PFSK-1 (cell line): ENCODE data around the gene PTPN4.

Experiments used
- FOXP2 ChIP-seq: optimal IDR thresholded peaks from 2 replicates; pipeline ENCODE3; 2011; ENCODE audit warnings: borderline replicate concordance, control low read depth, inconsistent platforms; ENCODE audit not compliant: insufficient read depth; ENCODE audit errors: extremely low read length, extremely low read depth
- POLR2AphosphoS5 ChIP-seq: IDR thresholded peaks from 2 replicates; pipeline ENCODE4 v1.6.1; 2012; ENCODE audit warnings: low read depth, mild to moderate bottlenecking, control low read depth, low read length, moderate library complexity
- SIN3A ChIP-seq: IDR thresholded peaks from 2 replicates; pipeline ENCODE4 v1.6.1; 2012; ENCODE audit warnings: mild to moderate bottlenecking, low read length, moderate library complexity, borderline replicate concordance; ENCODE audit not compliant: insufficient read depth
- TAF1 ChIP-seq: IDR thresholded peaks from 2 replicates; pipeline ENCODE4 v1.6.1; 2012; ENCODE audit warnings: low read length, control low read depth, borderline replicate concordance; ENCODE audit not compliant: insufficient read depth
- TF ChIP-seq, protein P1 (sequence below), 2 experiments: IDR thresholded peaks; 2 replicates each; pipeline versions ENCODE4 v1.6.1 to v1.8.0; 2011 to 2012; ENCODE audit warnings: low read depth in 2 of 2, low read length in 2 of 2, control low read depth in 1 of 2, inconsistent platforms in 1 of 2, mild to moderate bottlenecking in 1 of 2, moderate library complexity in 1 of 2; ENCODE audit not compliant: insufficient read depth in 1 of 2

PTPN4 gene

GRCh38 chr2:119756837-119757236, 2.9 kb upstream of the PTPN4 start:
- no peak for TF ChIP-seq FOXP2
- TF ChIP-seq, protein P1, sequence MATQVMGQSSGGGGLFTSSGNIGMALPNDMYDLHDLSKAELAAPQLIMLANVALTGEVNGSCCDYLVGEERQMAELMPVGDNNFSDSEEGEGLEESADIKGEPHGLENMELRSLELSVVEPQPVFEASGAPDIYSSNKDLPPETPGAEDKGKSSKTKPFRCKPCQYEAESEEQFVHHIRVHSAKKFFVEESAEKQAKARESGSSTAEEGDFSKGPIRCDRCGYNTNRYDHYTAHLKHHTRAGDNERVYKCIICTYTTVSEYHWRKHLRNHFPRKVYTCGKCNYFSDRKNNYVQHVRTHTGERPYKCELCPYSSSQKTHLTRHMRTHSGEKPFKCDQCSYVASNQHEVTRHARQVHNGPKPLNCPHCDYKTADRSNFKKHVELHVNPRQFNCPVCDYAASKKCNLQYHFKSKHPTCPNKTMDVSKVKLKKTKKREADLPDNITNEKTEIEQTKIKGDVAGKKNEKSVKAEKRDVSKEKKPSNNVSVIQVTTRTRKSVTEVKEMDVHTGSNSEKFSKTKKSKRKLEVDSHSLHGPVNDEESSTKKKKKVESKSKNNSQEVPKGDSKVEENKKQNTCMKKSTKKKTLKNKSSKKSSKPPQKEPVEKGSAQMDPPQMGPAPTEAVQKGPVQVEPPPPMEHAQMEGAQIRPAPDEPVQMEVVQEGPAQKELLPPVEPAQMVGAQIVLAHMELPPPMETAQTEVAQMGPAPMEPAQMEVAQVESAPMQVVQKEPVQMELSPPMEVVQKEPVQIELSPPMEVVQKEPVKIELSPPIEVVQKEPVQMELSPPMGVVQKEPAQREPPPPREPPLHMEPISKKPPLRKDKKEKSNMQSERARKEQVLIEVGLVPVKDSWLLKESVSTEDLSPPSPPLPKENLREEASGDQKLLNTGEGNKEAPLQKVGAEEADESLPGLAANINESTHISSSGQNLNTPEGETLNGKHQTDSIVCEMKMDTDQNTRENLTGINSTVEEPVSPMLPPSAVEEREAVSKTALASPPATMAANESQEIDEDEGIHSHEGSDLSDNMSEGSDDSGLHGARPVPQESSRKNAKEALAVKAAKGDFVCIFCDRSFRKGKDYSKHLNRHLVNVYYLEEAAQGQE (IDR thresholded peaks at IDR 0.05; ENCODE audit: insufficient read depth in 1 of 2, low read depth in 2 of 2, low read length in 2 of 2): no peak

- TF ChIP-seq, protein P1 (IDR thresholded peaks at IDR 0.05; ENCODE audit: insufficient read depth in 1 of 2, low read depth in 2 of 2, low read length in 2 of 2): no peak
- no peak for TF ChIP-seq SIN3A
- no peak for TF ChIP-seq POLR2AphosphoS5
- no peak for TF ChIP-seq TAF1
- no peak for TF ChIP-seq FOXP2
Measured at GRCh38 chr2:119758881-119759450, 756 bp upstream of the PTPN4 start.

DNA sequence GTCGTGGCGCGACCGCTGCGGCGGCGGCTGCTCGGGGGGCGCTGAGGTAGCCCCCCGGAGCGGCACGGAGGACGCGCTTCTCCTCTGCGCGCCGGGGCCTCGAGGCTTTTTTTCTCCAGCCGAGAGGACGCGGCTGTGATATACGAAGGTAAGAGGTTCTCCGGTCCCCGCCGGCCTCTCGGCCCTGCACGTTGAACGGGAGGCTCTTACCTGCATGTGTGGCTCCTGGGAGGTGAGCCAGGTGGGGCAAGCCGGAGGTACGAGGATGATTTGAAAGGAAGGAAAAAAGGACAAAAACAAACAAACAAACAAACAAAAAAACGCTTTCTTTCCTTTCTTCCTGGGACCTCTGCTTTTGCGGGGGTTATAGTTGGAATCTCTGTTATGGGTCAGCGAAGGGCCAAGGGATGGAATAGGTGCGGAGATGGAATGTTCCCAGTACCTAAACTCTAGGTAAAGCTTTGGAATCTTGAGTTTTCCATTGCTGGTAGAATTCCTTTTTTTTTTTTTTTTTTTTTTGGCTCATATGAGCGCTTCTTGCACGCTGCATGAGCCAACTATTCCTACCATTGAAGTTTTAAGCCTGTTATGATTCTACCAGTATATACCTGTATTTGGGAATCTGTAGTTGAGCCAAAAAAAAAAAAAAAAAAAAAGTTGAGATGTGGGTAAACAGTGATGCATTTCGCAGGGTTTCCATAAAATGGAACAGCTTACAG, 674 bp downstream of the PTPN4 start:
- TF ChIP-seq FOXP2 (no peak), SIN3A (no peak), POLR2AphosphoS5 (no peak), TAF1 (no peak)
- TF ChIP-seq, protein P1 (IDR thresholded peaks at IDR 0.05; ENCODE audit: insufficient read depth in 1 of 2, low read depth in 2 of 2, low read length in 2 of 2): no peak

DNA sequence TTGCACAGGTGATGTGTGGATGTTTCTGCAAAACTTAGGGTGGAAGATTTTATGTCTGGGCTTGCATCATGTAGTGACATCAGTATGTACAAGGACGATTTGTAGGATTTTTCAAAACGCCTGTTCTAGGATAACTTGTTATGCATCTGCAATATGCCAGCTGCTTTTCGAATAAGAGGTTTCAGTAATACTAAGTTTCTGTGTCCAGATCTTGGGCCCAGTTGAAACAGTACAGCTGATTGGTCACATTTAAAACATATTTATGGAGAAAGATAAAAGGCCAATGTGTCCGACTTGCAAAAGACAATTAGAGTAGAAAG, 1.2 kb downstream of the PTPN4 start:
- TF ChIP-seq TAF1 (no peak), SIN3A (no peak), FOXP2 (no peak), POLR2AphosphoS5 (no peak)
- TF ChIP-seq, protein P1 (IDR thresholded peaks at IDR 0.05; ENCODE audit: insufficient read depth in 1 of 2, low read depth in 2 of 2, low read length in 2 of 2): no peak
